HepG2 (cell line): ENCODE results near the gene FGFR3. TPM values are rescaled to one million over a fixed set of nuclear protein-coding genes. Genes with fewer than 3 reads are reported as not detected.

Experiments used
- AGO1 ChIP-seq: fragments of 200-400 bp; formaldehyde crosslinking; IDR thresholded peaks from 2 replicates; pipeline ENCODE4 v1.6.1; 2017; ENCODE audit warnings: mild to moderate bottlenecking, low read depth, low read length, moderate library complexity; ENCODE audit not compliant: poor library complexity, severe bottlenecking
- BHLHE40 ChIP-seq: IDR thresholded peaks from 2 replicates; pipeline ENCODE4 v1.6.1; 2011; ENCODE audit warnings: low read length, improper control_type of control experiment
- BRCA1 ChIP-seq: sonication (generic); formaldehyde crosslinking; IDR thresholded peaks from 2 replicates; pipeline ENCODE4 v1.4.0; 2020; ENCODE audit warnings: missing genetic modification reagents
- CREB1 ChIP-seq, 2 experiments: fragments of 450-650 bp in 1 of 2; IDR thresholded peaks; 2 replicates each; pipeline ENCODE4 v1.6.1; 2016 to 2017; ENCODE audit warnings: control low read depth in 1 of 2, mild to moderate bottlenecking in 1 of 2, missing compliant biosample characterization in 1 of 2, missing genetic modification characterization in 1 of 2
- CREM ChIP-seq, 2 experiments: sonication (generic) in 1 of 2; formaldehyde crosslinking in 1 of 2; IDR thresholded peaks; 2 replicates each; pipeline versions ENCODE4 v1.4.0 to v1.6.1; 2016 to 2020; ENCODE audit warnings: antibody characterized with exemption in 1 of 2, mild to moderate bottlenecking in 1 of 2, missing genetic modification reagents in 1 of 2
- DNMT1 ChIP-seq: sonication (generic); formaldehyde crosslinking; IDR thresholded peaks from 2 replicates; pipeline ENCODE4 v1.5.1; 2020; ENCODE audit warnings: mild to moderate bottlenecking, missing genetic modification reagents
- DRAP1 ChIP-seq: IDR thresholded peaks from 2 replicates; pipeline ENCODE4 v1.6.1; 2016; ENCODE audit warnings: missing genetic modification reagents, missing compliant biosample characterization
- FLYWCH1 ChIP-seq: sonication (generic); formaldehyde crosslinking; IDR thresholded peaks from 2 replicates; pipeline ENCODE4 v1.8.1; 2023; ENCODE audit warnings: mild to moderate bottlenecking, missing genetic modification reagents
- HDAC2 ChIP-seq: sonication (generic); formaldehyde crosslinking; IDR thresholded peaks from 2 replicates; pipeline ENCODE4 v1.4.0; 2020; ENCODE audit warnings: missing genetic modification reagents
- HOMEZ ChIP-seq: IDR thresholded peaks from 2 replicates; pipeline ENCODE4 v1.6.1; 2016; ENCODE audit warnings: low read depth
- MXD4 ChIP-seq: IDR thresholded peaks from 2 replicates; pipeline ENCODE4 v1.6.1; 2016; ENCODE audit warnings: mild to moderate bottlenecking, missing biosample characterization, missing genetic modification reagents
- PHF21A ChIP-seq: sonication (generic); formaldehyde crosslinking; IDR thresholded peaks from 2 replicates; pipeline ENCODE4 v1.5.0; 2020; ENCODE audit warnings: mild to moderate bottlenecking, missing genetic modification reagents
- SMAD3 ChIP-seq: sonication (generic); formaldehyde crosslinking; IDR thresholded peaks from 2 replicates; pipeline ENCODE4 v1.4.0; 2020; ENCODE audit warnings: missing genetic modification reagents
- SPEN ChIP-seq: sonication (generic); formaldehyde crosslinking; IDR thresholded peaks from 2 replicates; pipeline ENCODE4 v1.5.1; 2020; ENCODE audit warnings: low read depth, mild to moderate bottlenecking, missing genetic modification reagents
- USF2 ChIP-seq, 2 experiments: sonication (generic) in 1 of 2; formaldehyde crosslinking in 1 of 2; IDR thresholded peaks; 2 replicates each; pipeline versions ENCODE4 v1.5.1 to v1.6.1; 2011 to 2020; ENCODE audit warnings: borderline replicate concordance in 1 of 2, low read depth in 1 of 2, low read length in 1 of 2, mild to moderate bottlenecking in 1 of 2, missing genetic modification reagents in 1 of 2, moderate library complexity in 1 of 2
- ZNF619 ChIP-seq: sonication (generic); formaldehyde crosslinking; IDR thresholded peaks from 2 replicates; pipeline ENCODE4 v1.4.0; 2020; ENCODE audit warnings: mild to moderate bottlenecking, missing genetic modification reagents
- ZNF7 ChIP-seq: IDR thresholded peaks from 2 replicates; pipeline ENCODE4 v1.6.1; 2016; ENCODE audit warnings: missing biosample characterization, missing genetic modification reagents
- polyA plus RNA-seq, 8 experiments: library from polyadenylated mRNA; depleted of rRNA in 3 of 8; stranded (reverse) in 7 of 8; unstranded in 1 of 8; fragments of >200 nt; fragmentation: Illumina TruSeq in 4 of 8; extraction: Trizol in 4 of 8; gene quantifications; 2 replicates each; pipeline versions ENCODE4 v1.2.1 to v1.2.3, GENCODE V29; 2011 to 2016; ENCODE audit warnings: low read depth in 4 of 8, missing spikeins in 1 of 8, mixed read lengths in 1 of 8; ENCODE audit not compliant: insufficient read depth in 1 of 8
- total RNA-seq, 5 experiments: library from RNA; depleted of rRNA; stranded (reverse); fragments of >200 nt; fragmentation: Illumina TruSeq; extraction: Trizol; gene quantifications; 2 replicates each; pipeline ENCODE4 v1.2.3, GENCODE V29; 2016; ENCODE audit warnings: low read depth in 1 of 5
- TF ChIP-seq, protein P1 (sequence below): sonication (generic); formaldehyde crosslinking; IDR thresholded peaks from 2 replicates; pipeline ENCODE4 v1.9.0; 2021; ENCODE audit warnings: missing genetic modification reagents, borderline replicate concordance
- TF ChIP-seq, protein P2 (sequence below): IDR thresholded peaks from 2 replicates; pipeline ENCODE4 v1.6.1; 2016
- TF ChIP-seq, protein P3 (sequence below): IDR thresholded peaks from 2 replicates; pipeline ENCODE4 v1.6.1; 2012; ENCODE audit warnings: inconsistent platforms
- TF ChIP-seq, protein P4 (sequence below): sonication (generic); formaldehyde crosslinking; IDR thresholded peaks from 2 replicates; pipeline ENCODE4 v1.5.1; 2020; ENCODE audit warnings: missing genetic modification reagents, mild to moderate bottlenecking, borderline replicate concordance

Gene FGFR3
- total and polyA plus RNA-seq, 2 of the 13 experiments (the other 11 are each of a cell fraction or from before 2014, with no cell fraction given) = 103 to 109 TPM

DNA sequence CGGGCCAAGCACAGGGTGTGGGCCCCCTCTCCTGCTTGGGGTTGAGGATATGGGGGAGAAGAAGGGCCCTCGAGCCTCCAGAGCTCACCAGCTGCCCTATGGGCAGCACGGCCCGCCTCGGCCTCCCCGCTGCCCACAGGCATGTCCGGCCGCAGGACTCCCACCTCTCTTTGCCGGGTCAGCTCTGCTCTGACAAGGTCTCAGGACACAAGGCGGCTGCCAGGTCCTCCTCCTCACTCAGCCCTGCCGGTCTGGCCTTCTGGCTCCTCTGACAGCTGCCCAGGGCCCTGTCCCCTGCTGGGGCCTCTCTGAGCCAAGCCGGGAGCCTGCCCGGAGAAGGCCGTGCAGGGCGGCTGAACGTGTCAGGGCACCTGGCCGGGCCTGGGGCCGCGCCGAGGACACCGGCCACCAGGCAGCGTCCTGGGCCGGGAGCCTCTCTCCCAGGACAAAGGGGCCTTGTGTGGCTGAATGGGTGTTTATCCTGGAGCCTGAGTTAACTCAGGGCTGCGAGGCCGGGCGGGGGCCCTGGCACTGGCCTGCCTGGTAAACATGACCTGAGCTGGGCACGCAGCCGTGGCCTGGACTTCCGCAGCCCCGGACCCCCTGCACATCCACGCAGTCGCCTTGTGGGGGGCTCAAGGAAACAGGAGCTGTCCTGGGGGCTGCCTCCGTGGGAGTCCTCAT, 46.0 kb upstream of the FGFR3 start (continued):
- TF ChIP-seq, protein P1, sequence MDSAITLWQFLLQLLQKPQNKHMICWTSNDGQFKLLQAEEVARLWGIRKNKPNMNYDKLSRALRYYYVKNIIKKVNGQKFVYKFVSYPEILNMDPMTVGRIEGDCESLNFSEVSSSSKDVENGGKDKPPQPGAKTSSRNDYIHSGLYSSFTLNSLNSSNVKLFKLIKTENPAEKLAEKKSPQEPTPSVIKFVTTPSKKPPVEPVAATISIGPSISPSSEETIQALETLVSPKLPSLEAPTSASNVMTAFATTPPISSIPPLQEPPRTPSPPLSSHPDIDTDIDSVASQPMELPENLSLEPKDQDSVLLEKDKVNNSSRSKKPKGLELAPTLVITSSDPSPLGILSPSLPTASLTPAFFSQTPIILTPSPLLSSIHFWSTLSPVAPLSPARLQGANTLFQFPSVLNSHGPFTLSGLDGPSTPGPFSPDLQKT (CRISPR knock-in tag) = no peak
- TF ChIP-seq, protein P2, sequence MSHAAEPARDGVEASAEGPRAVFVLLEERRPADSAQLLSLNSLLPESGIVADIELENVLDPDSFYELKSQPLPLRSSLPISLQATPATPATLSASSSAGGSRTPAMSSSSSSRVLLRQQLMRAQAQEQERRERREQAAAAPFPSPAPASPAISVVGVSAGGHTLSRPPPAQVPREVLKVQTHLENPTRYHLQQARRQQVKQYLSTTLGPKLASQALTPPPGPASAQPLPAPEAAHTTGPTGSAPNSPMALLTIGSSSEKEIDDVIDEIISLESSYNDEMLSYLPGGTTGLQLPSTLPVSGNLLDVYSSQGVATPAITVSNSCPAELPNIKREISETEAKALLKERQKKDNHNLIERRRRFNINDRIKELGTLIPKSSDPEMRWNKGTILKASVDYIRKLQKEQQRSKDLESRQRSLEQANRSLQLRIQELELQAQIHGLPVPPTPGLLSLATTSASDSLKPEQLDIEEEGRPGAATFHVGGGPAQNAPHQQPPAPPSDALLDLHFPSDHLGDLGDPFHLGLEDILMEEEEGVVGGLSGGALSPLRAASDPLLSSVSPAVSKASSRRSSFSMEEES = peak; percentile 15; the same call in 1 of the 2 replicates
- TF ChIP-seq PHF21A (CRISPR knock-in tag) (peak; percentile 84), ZNF619 (CRISPR knock-in tag) (peak; percentile 38; the same call in 1 of the 2 replicates), BHLHE40 (no peak), USF2 (IDR thresholded peaks at IDR 0.05; ENCODE audit: low read depth, low read length) (no peak), USF2 (CRISPR knock-in tag; IDR thresholded peaks at IDR 0.05; ENCODE audit: borderline replicate concordance) (no peak; the same call in 1 of the 2 replicates), ZNF7 (CRISPR knock-in tag) (no peak), CREB1 (IDR thresholded peaks at IDR 0.05) (no peak), CREB1 (CRISPR knock-in tag; IDR thresholded peaks at IDR 0.05) (no peak), DNMT1 (CRISPR knock-in tag) (no peak), HDAC2 (CRISPR knock-in tag) (peak; percentile 76; the same call in 1 of the 2 replicates), DRAP1 (CRISPR knock-in tag) (peak; percentile 31; the same call in 1 of the 2 replicates), SPEN (peak; percentile 49; the same call in 1 of the 2 replicates), CREM (IDR thresholded peaks at IDR 0.05) (no peak), CREM (CRISPR knock-in tag; IDR thresholded peaks at IDR 0.05) (no peak), BRCA1 (CRISPR knock-in tag) (peak; percentile 93), AGO1 (peak; percentile 64), HOMEZ (CRISPR knock-in tag) (no peak; the same call in 1 of the 2 replicates), MXD4 (CRISPR knock-in tag) (no peak), FLYWCH1 (CRISPR knock-in tag) (no peak), SMAD3 (no peak; the same call in 1 of the 2 replicates)
- TF ChIP-seq, protein P3, sequence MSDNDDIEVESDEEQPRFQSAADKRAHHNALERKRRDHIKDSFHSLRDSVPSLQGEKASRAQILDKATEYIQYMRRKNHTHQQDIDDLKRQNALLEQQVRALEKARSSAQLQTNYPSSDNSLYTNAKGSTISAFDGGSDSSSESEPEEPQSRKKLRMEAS = no peak
- TF ChIP-seq, protein P4, sequence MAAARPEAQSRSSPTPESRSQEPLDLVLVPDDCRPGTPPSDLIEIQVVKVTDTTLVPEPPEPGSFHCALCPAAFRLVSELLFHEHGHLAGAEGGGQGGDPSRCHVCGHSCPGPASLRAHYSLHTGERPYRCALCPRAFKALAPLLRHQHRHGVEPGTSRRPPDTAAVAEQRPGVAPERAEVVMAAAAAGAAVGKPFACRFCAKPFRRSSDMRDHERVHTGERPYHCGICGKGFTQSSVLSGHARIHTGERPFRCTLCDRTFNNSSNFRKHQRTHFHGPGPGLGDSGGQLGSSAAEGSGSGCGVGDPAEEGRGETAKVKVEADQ (CRISPR knock-in tag) = no peak
